Measurements from ENCODE around the gene MED23.

Gene MED23

DNA sequence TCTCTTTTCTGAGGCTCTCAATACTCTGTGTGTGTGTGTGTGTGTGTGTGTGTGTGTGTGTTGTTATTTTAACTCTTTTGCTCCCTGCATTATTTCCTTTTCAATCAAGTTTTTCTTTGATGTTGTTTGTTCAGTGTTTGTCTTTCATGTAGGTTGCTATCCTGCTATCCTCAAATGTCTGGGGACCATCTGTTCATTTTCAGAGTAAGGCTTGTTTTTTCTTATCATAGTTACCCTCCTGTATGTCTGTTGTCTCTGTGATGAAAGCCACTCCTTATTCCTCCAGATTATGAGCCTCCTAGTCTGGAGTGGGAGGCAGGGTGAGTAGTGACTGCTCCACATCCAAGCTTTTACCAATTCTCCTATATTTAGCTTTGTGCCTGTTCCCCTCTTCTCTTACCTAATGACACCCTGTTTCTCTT is 18.2 kb upstream of the MED23 start:
- no peak for DNase-seq (ENCODE audit: low spot score)
- TF ChIP-seq, protein P1, sequence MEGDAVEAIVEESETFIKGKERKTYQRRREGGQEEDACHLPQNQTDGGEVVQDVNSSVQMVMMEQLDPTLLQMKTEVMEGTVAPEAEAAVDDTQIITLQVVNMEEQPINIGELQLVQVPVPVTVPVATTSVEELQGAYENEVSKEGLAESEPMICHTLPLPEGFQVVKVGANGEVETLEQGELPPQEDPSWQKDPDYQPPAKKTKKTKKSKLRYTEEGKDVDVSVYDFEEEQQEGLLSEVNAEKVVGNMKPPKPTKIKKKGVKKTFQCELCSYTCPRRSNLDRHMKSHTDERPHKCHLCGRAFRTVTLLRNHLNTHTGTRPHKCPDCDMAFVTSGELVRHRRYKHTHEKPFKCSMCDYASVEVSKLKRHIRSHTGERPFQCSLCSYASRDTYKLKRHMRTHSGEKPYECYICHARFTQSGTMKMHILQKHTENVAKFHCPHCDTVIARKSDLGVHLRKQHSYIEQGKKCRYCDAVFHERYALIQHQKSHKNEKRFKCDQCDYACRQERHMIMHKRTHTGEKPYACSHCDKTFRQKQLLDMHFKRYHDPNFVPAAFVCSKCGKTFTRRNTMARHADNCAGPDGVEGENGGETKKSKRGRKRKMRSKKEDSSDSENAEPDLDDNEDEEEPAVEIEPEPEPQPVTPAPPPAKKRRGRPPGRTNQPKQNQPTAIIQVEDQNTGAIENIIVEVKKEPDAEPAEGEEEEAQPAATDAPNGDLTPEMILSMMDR (IDR thresholded peaks at IDR 0.05; ENCODE audit: extremely low read depth, missing control alignments), result no peak

DNA sequence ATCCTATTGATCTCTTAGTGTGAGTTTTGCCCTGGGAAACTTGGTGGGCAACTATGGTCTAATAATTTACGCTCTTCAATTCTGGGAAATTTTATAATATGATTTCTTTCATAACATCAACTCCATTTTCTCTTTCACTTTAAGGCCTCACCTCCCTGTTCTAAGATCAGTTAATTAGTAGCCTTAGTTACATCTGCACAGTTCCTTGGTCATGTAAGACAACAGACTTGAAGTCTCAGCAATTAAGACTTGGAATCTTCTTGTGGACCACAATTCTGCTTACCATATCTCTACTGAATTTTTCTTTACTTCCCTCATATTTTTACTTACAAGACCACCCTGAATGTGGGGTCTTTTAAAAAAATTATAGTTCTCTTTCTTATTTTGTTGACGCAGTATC is 17.8 kb upstream of the MED23 start:
- DNase-seq (ENCODE audit: low spot score), result no peak
- TF ChIP-seq, protein P1 (IDR thresholded peaks at IDR 0.05; ENCODE audit: extremely low read depth, missing control alignments), result no peak

DNA sequence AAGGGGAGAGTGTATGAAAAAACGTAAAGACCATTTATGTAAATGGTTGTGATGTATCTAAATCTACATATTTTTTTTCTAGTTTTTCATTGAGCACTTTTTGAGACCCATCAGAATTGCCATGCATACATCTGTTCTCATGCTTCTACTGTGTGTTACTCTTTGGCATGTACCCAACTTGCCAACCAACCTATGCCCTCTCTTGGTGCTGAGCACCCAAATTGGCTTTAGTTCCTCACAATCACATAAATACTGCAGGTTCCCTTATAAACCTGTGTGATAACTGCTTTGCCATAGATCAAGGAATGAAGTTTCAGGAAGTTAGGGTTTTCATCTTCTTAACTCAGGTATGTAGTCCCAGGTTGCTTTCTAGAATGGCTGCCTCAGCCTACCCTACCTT is 16.9 kb upstream of the MED23 start:
- no peak for DNase-seq (ENCODE audit: low spot score)
- TF ChIP-seq, protein P1 (IDR thresholded peaks at IDR 0.05; ENCODE audit: extremely low read depth, missing control alignments), result no peak

DNA sequence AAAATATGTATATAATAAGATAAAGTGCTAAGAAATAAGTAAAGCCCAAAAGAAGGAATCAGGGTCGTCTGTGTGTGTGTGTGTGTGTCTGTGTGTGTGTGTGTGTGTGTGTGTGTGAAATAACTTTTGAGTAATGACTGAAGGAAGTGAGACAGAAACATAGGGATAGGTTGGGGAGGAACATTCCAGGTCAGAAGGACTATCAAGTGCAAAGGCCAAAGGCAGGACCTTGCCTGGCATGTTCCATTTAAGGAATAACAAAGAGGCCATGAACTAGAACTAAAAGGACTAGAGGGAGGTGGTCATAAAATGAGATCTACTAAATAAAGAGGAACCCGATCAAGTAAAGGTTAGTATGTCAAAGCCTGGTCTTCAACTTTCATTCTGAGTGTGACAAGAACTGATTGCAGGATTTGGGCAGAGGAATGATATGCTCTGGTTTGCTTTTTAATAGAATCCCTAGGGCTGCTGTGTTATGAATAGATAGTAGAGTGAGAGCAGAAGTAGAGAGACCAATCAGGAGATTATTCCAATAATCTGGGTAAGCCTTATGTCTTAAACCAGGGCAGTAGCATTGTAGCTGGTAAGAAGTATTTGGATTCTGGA is 15.9 kb upstream of the MED23 start:
- DNase-seq (ENCODE audit: low spot score), result no peak
- TF ChIP-seq, protein P1 (IDR thresholded peaks at IDR 0.05; ENCODE audit: extremely low read depth, missing control alignments), result no peak

DNA sequence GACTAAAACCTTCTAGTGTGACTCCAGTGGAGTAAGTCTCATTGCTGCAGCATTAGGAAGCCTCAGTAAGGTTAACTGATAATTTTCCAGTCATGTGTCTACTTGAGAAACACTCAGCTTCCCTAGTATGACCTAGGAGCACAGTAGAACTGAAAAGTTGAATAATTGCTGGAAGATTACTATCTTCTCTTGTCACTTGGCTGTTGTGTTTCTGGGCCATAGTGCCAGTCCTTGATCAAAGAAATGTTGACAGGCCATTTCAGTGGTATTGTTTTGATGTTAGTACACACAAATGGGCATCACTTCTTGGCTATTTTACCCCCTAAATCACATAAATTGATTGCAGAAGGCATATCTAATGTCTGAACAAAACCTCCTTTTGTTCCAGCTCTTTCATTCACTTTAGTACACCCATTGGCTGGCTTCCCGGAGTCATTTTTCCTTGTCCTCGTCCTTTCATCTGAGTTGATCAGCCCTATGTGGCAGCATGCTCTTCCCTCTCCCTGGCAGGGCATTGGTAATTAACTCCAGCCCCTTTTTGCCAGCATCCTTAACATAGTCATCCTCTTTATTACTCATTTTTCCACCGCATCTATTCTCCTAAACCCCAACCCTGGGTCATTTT is 15.1 kb upstream of the MED23 start:
- DNase-seq (ENCODE audit: low spot score), result no peak
- TF ChIP-seq, protein P1 (IDR thresholded peaks at IDR 0.05; ENCODE audit: extremely low read depth, missing control alignments), result no peak

DNA sequence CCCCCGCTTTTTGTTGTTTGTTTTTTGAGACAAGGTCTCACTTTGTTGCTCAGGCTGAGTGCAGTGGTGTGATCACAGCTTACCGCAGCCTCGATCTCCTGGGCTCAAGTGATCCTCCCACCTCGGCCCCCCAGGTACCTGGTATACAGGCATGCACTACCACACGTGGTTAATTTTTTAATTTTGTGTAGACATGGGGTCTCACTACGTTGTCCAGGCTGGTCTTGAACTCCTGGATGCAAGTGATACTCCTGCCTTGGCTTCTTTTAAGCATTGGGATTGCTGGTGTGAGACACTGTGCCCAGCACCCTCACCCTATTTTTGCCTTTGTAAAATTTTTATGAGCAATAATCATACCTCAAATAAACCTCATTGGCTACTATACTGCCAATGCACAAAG is 14.5 kb upstream of the MED23 start:
- TF ChIP-seq, protein P1 (IDR thresholded peaks at IDR 0.05; ENCODE audit: extremely low read depth, missing control alignments), result no peak
- DNase-seq (ENCODE audit: low spot score), result no peak

DNA sequence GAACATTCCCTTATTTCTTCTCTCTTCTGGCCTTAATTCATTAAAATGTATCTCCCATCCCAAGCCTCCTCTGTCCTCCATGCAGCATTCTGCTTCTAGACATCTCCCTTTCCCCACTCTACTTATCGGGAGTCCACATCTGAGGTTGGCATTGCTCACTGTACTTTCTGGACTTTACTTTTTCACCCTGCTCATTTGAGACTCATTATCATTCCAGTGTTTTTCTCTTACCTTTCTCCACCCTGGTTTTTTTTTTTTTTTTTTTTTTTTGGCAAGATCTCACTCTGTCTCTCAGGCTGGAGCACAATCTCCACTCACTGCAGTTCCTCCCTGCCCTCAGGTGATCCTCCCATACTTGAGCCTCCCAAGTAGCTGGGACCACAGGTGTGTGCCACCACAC is 13.5 kb upstream of the MED23 start:
- TF ChIP-seq, protein P1 (IDR thresholded peaks at IDR 0.05; ENCODE audit: extremely low read depth, missing control alignments), result no peak
- DNase-seq (ENCODE audit: low spot score), result no peak
